BE2C (cell line): ENCODE data around the gene BMERB1.

Source experiments
- DNase-seq: peaks from one replicate; pipeline ENCODE4 v3.0.0-alpha.2; 2020
- H3K27me3 ChIP-seq: fragments of 250-450 bp; sonication (Bioruptor Pico); 2 replicates; pipeline ENCODE4 v1.5.1; 2020; ENCODE audit warnings: mild to moderate bottlenecking
- H3K36me3 ChIP-seq: fragments of 250-450 bp; sonication (Bioruptor Pico); 2 replicates; pipeline ENCODE4 v1.5.1; 2020; ENCODE audit warnings: mild to moderate bottlenecking
- H3K4me1 ChIP-seq: fragments of 250-450 bp; sonication (Bioruptor Pico); 2 replicates; pipeline ENCODE4 v1.5.1; 2020
- H3K4me3 ChIP-seq: 2 replicates; pipeline ENCODE4 v1.5.1; 2011; ENCODE audit warnings: low read depth, low read length
- H3K9me3 ChIP-seq: fragments of 250-450 bp; sonication (Bioruptor Pico); 2 replicates; pipeline ENCODE4 v1.5.1; 2020
- TF ChIP-seq, protein P1 (sequence below): IDR thresholded peaks from 2 replicates; pipeline ENCODE4 v1.5.1; 2012; ENCODE audit warnings: mild to moderate bottlenecking, low read depth, low read length

Gene BMERB1

DNA sequence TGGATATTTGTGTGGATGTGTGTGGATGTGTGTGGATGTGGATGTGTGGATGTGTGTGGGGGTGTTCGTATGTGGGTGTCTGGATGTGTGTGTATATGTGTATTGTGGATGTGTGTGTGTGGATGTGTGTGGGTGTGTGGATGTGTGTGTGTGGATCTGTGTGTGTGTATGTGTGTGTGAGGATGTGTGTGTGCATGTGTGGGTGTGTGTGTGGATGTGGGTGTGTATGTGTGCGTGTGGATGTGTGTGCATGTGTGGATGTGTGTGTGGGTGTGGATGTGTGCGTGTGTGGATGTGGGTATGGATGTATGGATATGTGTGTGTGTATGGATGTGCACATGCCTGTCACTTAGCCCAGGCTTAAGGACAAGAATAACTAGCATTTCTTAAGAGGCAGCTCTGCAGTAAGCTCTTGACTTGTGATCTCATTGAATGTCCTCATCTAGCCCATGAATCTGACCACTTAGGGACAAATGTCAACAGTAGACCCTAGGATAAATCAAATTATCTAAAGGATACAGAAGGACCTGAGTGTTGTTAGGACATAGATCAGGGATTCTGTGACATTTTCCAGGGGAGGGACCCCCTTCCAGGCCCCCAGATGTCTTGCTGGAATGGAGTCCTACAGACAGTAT is 83.5 kb downstream of the BMERB1 start:
- DNase-seq = no peak
- H3K36me3 ChIP-seq = no peaks in the 10 kb centered on the region

DNA sequence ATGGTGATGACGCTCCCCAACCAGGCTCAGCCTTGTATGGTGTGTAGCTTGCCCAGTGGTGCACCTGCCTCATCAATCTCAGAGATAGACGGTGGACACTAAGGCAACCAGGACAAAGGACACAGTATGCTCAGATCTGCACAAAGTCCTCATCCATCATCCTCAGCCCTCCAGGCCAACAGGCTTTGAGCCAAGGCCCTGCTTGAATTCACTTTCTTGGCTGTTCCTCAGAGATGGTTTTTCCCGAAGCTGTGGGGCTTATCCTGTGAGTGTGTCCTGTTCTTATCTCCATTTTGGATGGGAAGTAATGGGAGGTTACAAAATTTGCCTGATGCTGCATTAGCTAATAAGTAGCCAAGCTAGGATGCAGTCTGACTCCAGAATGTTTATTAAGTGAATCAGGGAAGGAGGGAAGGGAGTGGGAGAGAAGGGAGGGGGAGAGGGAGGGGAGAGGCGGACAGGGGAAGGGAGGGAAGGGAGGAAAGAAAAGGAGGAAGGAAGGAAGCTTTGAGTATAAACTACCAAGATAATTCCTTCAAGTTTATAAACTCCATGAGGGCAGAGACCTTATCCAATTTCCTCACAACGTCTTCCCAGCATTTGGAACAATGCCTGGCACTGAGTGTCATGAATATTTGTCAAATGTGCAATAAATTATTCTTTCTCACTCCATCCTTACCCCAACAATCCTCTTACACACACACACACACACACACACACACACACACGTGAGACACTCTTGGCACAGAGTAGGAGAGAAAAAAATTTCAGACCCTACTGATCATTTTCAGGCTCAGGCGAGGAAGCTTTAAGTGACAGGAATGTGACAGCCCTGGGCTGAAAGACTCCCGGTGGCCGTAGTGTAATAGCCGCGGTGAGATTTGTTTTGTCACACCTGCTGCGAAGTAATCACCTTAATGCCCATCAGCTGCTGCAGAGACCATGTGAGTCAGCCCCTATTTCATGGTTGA is 84.3 kb downstream of the BMERB1 start:
- H3K36me3 ChIP-seq = no peaks in the 10 kb centered on the region
- TF ChIP-seq, protein P1, sequence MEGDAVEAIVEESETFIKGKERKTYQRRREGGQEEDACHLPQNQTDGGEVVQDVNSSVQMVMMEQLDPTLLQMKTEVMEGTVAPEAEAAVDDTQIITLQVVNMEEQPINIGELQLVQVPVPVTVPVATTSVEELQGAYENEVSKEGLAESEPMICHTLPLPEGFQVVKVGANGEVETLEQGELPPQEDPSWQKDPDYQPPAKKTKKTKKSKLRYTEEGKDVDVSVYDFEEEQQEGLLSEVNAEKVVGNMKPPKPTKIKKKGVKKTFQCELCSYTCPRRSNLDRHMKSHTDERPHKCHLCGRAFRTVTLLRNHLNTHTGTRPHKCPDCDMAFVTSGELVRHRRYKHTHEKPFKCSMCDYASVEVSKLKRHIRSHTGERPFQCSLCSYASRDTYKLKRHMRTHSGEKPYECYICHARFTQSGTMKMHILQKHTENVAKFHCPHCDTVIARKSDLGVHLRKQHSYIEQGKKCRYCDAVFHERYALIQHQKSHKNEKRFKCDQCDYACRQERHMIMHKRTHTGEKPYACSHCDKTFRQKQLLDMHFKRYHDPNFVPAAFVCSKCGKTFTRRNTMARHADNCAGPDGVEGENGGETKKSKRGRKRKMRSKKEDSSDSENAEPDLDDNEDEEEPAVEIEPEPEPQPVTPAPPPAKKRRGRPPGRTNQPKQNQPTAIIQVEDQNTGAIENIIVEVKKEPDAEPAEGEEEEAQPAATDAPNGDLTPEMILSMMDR = no peak
- no peak overlapping the region for H3K4me3 ChIP-seq
- no peaks in the 10 kb centered on the region for H3K27me3 ChIP-seq
- H3K9me3 ChIP-seq = no peaks in the 10 kb centered on the region
- peaks cover 9% of the 10 kb centered on the region; the same call in 1 of the 2 replicates for H3K4me1 ChIP-seq
- DNase-seq = peak; percentile 16

More for the DNA sequence above, 83.5 kb downstream of the BMERB1 start:
- H3K9me3 ChIP-seq = no peaks in the 10 kb centered on the region
- TF ChIP-seq, protein P1 = no peak
- H3K4me1 ChIP-seq = peaks cover 9% of the 10 kb centered on the region; the same call in 1 of the 2 replicates
- no peak overlapping the region for H3K4me3 ChIP-seq
- no peaks in the 10 kb centered on the region for H3K27me3 ChIP-seq

DNA sequence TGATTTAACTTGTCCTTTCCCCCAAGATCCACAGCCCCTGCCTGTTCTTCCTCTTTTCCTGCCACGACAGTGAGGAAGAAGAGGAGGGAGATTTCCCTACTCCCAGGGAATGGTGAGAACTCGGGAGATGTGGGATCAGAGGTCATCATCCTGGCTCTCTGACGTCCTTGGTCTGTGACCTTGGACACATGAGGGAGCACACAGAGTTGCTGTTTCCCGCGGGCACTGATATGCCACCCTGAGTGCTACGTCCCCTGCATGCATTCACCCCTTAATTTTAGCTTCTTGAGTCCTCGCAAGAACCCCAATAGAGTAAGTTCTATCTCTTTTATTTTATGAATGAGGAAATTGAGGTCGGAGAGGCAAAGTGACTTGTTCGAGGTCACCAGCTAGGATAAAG is 85.4 kb downstream of the BMERB1 start:
- TF ChIP-seq, protein P1 = no peak
- no peak for DNase-seq
- H3K27me3 ChIP-seq = no peaks in the 10 kb centered on the region
- no peaks in the 10 kb centered on the region for H3K36me3 ChIP-seq
- no peaks in the 10 kb centered on the region for H3K9me3 ChIP-seq
- H3K4me1 ChIP-seq = peaks cover 9% of the 10 kb centered on the region; the same call in 1 of the 2 replicates
- H3K4me3 ChIP-seq = no peak overlapping the region

DNA sequence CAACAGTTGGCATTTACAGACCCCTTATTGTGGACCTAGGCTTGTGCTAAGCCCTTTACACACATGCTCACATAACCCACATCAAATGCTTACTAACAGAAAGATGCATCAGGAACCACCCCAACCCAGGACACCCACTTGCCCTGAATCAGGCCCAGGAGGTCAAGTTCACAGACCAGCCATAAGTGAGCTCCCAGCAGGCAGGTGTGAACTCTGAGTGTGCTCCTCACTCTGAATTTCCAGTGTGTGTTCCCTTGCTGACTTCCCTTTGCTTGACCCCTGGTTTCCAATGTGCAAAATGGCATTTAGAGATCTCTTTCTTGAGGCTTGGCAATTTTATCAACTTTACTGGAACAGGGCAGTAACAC is 87.0 kb downstream of the BMERB1 start:
- H3K4me1 ChIP-seq = peaks cover 9% of the 10 kb centered on the region; the same call in 1 of the 2 replicates
- no peaks in the 10 kb centered on the region for H3K9me3 ChIP-seq
- H3K4me3 ChIP-seq = no peak overlapping the region
- DNase-seq = no peak
- TF ChIP-seq, protein P1 = no peak
- H3K27me3 ChIP-seq = no peaks in the 10 kb centered on the region
- no peaks in the 10 kb centered on the region for H3K36me3 ChIP-seq

DNA sequence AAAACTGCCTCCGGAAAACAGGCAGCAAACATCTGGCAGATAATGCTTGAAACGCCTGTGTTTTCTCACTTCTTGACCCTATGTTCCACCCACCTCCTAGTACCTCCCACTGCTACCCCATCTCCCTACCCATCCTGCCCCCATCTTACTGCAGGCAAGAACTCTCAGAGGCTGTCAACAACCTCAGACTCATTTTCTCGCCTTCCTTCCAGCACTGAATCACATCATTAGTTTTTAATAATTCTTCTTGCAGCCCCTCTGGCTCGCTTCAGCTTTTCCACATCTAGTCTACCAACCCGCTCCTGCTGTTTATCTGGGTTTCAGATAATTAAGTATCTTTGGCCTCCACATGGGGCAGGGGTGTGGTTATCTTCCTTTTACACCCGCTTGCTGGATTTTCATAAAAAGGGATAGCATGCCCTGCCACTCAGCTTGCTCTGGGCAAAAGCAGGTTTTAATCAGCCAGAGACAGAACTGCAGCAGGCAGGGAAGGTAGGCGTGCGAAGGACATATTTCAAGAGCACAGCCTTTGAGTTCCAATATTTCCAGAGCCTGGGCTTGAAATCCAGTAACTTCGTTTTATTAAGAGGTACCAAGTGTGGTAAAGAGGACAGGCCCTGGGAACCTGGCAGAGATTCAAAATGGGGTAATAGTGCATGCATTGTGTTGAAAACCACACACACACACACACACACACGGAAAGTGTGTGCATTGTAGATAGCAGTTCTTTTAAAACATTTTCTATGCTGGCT is 87.5 kb downstream of the BMERB1 start:
- Histone ChIP-seq H3K27me3 (no peaks in the 10 kb centered on the region), H3K9me3 (no peaks in the 10 kb centered on the region), H3K4me1 (peaks cover 9% of the 10 kb centered on the region; the same call in 1 of the 2 replicates), H3K36me3 (no peaks in the 10 kb centered on the region), H3K4me3 (no peak overlapping the region)
- DNase-seq = peak; percentile 15
- TF ChIP-seq, protein P1 = no peak
